GM12875 (cell line): Measurements from ENCODE around the gene PSORS1C1.

Experiments
- H3K4me3 ChIP-seq: one replicate; pipeline ENCODE4 v1.5.1; 2011; ENCODE audit warnings: low read depth, low read length, control low read depth
- TF ChIP-seq, protein P1 (sequence below): IDR thresholded peaks from 2 replicates; pipeline ENCODE4 v1.5.1; 2011; ENCODE audit warnings: low read depth, mild to moderate bottlenecking, control low read depth, inconsistent platforms, low read length, moderate library complexity, borderline replicate concordance; ENCODE audit not compliant: insufficient read depth

PSORS1C1 gene

DNA sequence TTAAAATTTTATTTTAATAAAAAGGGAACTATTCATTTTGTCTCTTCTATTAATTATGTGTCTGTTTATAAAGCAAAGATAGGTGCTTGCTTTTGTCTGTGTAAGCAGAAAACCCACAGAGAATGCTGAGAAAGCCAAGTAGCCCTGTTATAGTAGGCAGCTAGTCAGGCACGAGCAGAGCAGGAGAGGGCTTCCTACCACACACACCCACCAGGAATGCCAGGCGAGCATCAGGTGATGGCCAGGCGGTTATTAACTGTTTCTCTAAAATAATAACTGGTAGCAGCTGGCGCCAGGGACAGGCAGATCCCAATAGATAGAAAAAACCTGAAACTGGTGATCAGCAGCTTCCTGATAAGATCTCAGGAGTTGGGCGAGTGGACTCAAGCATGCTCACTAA is 17.9 kb upstream of the PSORS1C1 start:
- no peak overlapping the region for H3K4me3 ChIP-seq
- TF ChIP-seq, protein P1, sequence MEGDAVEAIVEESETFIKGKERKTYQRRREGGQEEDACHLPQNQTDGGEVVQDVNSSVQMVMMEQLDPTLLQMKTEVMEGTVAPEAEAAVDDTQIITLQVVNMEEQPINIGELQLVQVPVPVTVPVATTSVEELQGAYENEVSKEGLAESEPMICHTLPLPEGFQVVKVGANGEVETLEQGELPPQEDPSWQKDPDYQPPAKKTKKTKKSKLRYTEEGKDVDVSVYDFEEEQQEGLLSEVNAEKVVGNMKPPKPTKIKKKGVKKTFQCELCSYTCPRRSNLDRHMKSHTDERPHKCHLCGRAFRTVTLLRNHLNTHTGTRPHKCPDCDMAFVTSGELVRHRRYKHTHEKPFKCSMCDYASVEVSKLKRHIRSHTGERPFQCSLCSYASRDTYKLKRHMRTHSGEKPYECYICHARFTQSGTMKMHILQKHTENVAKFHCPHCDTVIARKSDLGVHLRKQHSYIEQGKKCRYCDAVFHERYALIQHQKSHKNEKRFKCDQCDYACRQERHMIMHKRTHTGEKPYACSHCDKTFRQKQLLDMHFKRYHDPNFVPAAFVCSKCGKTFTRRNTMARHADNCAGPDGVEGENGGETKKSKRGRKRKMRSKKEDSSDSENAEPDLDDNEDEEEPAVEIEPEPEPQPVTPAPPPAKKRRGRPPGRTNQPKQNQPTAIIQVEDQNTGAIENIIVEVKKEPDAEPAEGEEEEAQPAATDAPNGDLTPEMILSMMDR: no peak

DNA sequence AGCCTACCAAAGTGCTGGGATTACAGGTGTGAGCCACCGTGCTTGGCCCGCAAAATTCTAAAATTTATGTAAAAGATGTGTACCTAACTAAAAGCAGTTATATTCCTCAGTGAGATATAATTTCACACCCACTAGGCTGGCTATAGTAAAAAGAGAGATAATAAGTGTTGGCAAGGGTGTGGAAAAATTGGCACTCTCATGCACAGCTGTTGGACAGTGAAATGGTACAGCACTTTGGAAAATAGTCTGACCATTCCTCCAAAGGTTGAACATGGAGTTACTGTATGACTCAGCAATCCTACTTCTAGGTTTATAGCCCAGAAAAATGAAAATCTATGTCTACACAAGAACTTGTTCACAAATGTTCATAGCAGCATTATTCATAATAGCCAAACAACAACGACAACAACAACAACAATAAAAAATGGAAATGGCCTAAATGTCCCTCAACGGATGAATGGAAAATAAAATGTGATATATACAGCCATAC is 16.1 kb upstream of the PSORS1C1 start:
- no peak overlapping the region for H3K4me3 ChIP-seq
- TF ChIP-seq, protein P1: no peak

DNA sequence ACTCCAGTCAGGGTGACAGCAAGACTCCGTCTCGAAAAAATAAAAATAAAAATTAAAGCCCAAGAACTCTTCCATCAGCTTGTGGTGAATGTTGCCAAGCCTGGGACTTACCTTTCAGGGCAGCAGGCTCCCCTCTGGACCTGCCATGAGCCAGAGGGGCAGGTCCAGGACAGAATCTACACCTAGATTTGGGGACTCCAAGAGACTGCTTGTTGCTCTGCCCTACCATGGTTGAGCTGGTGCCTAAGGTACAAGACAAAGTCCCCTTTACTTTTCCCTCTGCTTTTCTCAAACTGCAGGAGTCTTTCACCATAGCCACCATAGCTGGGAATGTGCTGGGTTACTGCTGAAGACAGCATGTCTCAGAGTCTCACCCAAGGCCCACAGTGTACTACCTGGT is 11.5 kb upstream of the PSORS1C1 start:
- TF ChIP-seq, protein P1: no peak
- H3K4me3 ChIP-seq: no peak overlapping the region

DNA sequence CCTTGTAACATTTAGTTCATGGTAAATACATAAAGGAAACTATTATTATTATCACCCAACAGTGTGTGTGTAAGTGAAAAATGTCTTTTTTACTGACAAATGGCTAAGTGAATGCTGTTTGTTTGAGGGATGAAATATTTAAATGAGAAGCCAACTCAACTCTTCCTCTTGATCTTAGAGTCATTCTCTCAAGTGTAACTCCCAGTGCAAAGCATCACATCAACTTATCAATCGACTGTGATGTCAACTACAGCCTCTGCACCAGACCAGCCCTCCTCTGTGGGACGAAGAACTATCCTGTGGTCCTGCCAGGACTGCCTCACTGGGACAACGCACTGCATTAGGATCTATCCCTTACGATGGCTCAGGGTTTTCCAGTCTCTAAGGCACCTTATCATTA is 7.5 kb upstream of the PSORS1C1 start:
- TF ChIP-seq, protein P1: no peak
- H3K4me3 ChIP-seq: no peak overlapping the region

DNA sequence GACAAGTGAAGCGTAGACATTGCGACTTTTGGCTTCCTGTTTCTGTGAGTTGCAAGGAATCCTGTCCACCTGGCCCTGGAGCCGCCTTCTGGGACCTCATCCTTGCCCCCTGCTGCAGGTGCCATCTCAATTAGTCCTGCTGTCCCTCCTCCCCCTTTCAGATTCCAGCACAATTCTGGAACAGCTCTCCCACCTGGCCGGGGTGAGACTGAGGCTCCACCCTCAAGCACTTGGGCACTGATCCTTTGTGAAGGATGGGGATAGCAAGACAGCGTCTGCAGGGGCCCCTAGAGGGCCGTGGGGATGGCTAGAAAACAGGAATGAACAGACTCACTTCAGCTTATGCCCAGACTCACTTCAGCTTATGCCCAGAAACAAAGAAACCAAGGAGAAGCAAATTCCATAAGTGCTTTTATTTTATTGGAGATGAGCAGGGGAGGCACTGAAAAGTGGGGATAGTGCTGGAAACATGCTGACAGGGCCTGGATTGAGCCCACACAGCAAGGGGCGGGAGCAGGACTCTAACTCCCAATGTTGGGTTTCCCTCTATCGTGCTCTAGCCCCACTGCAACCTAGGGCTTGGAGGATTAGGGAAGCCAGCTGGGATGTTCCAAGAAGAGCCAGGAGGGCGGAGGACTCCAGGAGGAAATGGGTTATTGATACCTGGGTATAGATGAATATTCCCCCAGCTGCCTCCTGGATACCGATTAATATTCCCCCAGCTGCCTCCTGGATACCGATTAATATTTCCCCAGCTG is 3.6 kb upstream of the PSORS1C1 start:
- H3K4me3 ChIP-seq: no peak overlapping the region
- TF ChIP-seq, protein P1: no peak

DNA sequence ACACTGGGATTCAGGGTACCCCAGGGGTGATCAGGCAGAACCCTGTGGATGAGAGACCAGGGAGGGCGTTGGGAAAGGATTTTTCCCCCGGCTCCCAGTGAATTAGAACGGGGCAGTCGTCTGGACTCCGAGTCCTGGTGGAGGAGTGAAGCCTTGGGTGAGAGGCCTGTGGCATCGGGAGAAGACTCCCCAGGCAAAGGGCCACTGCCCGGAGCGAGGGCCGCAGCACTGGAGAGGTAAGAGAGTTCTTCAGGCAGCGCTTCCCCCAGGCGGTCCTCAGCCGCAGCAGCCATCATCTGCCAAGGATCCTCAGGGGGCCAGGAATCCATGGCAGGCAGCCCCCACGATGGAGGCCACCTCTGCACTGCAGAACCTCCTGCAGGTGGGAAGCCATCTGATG is 2.9 kb upstream of the PSORS1C1 start:
- TF ChIP-seq, protein P1: no peak
- no peak overlapping the region for H3K4me3 ChIP-seq

DNA sequence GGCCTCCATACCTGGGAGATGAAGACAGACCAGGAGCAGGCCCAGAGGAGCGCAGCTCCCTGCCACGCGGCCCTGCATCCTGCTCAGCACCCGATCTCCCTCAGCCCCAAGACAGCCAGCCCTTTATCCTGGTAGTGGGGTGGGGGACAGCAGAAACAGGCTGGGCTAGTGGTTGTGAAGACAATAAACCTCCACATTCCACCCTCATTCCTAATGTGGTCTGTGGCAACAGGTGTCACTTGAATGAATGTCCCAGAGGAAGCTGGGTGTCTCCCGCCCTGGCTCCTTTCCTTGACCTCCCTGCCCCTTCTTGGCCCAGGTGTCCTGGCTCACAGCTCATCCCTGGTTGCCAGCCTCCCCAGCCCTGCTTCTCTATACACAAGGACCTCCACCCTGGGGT is 2.1 kb upstream of the PSORS1C1 start, which contains the start of gene C6orf15:
Gene C6orf15, minus strand, starts transcription at position 98 of the 400 bp plus-strand sequence. Its CDS starts 20 bp downstream, at position 78.
- TF ChIP-seq, protein P1: no peak

More for the DNA sequence above, 2.1 kb upstream of the PSORS1C1 start, which contains the start of gene C6orf15:
- H3K4me3 ChIP-seq: no peak within 1 kb of the TSS
